C4-2B (cell line): ENCODE data around the gene PRICKLE1.

ENCODE experiments used
- H3K27ac ChIP-seq: fragments of 450-650 bp; 2 replicates; pipeline ENCODE4 v1.5.1; 2017
- CTCF ChIP-seq: fragments of 450-650 bp; conservative IDR thresholded peaks from 2 replicates; pipeline ENCODE4 v1.5.1; 2017; ENCODE audit warnings: mild to moderate bottlenecking
- ZFX ChIP-seq: fragments of 450-650 bp; IDR thresholded peaks from 2 replicates; pipeline ENCODE4 v1.6.1; 2017

PRICKLE1 gene

DNA sequence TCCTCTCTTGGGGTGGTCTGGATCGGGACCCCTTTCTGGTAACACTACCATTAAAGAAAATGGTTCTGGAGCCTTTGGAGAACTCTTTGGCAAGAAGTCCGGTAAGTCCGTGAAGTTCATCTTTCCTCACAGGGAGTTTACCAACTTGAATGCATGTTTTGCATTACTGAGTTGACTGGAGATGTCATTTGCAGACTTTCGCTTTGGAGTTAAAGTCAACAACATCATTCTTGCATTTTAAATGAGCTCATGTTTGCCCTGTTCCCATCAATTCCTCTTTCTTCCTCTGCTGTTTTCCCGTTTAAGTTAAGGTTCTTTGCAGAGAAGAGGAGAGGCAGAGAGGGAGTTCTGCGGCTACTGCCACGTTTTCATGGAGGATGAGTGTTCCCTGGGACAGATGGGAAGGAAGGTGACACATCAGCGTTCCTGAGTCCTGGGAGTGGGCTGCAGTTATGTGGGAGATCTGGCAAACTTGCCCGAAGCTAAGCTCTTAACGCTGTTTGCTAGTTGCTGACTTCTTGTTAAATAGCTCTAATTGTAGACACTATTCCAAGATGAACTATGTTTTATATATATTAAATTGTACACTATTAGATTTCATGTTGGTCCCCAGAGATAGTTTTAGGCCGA is 18.8 kb upstream of the PRICKLE1 start:
- TF ChIP-seq ZFX (no peak), CTCF (no peak)
- no peak overlapping the region for H3K27ac ChIP-seq

- H3K27ac ChIP-seq = no peak overlapping the region
Measured at GRCh38 chr12:42607584-42608058, 18.1 kb upstream of the PRICKLE1 start.

GRCh38 chr12:42606471-42606870 is 16.9 kb upstream of the PRICKLE1 start:
- no peak overlapping the region for H3K27ac ChIP-seq
- no peak for TF ChIP-seq CTCF
- TF ChIP-seq ZFX = no peak

More at GRCh38 chr12:42607584-42608058, 18.1 kb upstream of the PRICKLE1 start:
- TF ChIP-seq ZFX (no peak), CTCF (no peak; the same call in 1 of the 2 replicates)

DNA sequence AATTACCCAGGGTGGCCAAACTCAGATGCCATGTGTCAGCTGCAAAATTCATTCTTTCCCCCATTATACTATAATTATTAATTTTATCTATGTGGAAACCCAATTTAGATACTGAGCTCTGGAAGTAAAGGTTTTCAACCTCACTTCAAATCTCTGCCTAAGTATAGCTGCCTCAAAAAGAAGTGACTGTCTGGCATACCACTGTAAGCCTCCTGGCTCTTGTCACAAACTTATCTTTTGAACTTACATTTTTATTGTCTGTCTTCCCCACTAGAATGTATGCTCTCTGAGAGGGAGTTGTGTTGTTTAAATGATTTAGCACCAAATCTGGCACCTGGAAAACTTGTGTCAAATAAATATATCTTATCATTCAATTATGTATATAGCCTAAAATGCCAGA is 16.1 kb upstream of the PRICKLE1 start:
- TF ChIP-seq ZFX (no peak), CTCF (no peak)
- no peak overlapping the region for H3K27ac ChIP-seq

GRCh38 chr12:42603246-42603990 is 13.9 kb upstream of the PRICKLE1 start:
- no peak overlapping the region for H3K27ac ChIP-seq
- no peak for TF ChIP-seq CTCF
- no peak for TF ChIP-seq ZFX

DNA sequence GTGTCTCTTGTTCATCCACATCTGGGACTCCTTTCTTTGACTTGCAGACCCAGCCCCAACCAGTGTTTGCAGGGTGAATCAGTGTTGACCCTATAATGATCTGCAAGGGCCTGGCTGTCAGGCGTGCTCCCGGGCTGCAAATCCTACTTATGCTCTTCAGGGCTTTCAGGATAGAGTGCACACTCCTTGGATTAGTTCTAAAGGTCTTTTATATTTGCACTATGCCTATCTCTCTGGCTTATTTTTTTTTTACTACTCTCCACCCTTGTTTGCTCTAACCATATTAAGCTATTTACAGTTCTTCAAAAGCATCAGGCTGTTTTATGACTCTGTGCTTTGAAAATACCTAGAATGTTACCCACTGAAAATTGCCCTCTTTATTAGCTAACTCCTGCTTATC is 4.3 kb upstream of the PRICKLE1 start:
- H3K27ac ChIP-seq = no peak overlapping the region
- no peak for TF ChIP-seq ZFX
- no peak for TF ChIP-seq CTCF

GRCh38 chr12:42590330-42590934 is 886 bp upstream of the PRICKLE1 start:
- no peak overlapping the region for H3K27ac ChIP-seq
- TF ChIP-seq CTCF = no peak
- no peak for TF ChIP-seq ZFX
